ENCODE measurements around the gene FBXW10B. TPM values are rescaled to one million over a fixed set of nuclear protein-coding genes. Genes with fewer than 3 reads are reported as not detected.

FBXW10B gene
- polyA plus RNA-seq, 1 donor from 2014 or later, result 0.51 TPM

DNA sequence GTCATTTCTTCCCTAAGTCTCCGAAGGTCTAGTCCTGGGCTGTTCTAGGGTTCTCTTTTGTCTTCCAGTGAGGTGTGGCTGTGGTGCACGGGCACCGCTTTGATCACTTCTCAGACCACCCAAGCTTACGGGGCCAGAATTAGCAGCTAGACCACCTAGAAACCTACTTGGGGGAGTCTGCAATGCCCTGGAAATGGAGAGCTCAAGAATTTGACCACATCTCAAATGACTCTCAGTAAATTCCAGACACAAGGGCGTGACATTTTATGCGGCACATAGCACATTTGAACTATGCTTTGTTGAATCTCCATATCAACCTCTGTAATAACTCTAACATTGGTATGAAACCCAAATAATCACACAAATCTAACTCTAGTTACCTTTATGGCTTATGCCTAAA is 39.7 kb upstream of the FBXW10B start:
- Histone ChIP-seq H3K4me3 (ENCODE audit: low read length) (no peak overlapping the region), H2AFZ (ENCODE audit: low read depth, low read length) (no peak overlapping the region), H3K79me2 (replicated peaks; ENCODE audit: insufficient read depth, low read length) (no peaks in the 10 kb centered on the region), H3K9ac (ENCODE audit: low read length) (no peak overlapping the region), H3K36me3 (ENCODE audit: insufficient read depth, low read length) (no peaks in the 10 kb centered on the region), H3K4me2 (ENCODE audit: low read length) (no peak overlapping the region), H4K20me1 (ENCODE audit: insufficient read depth) (no peaks in the 10 kb centered on the region), H3K27ac (ENCODE audit: low read length) (no peak overlapping the region), H3F3A (ENCODE audit: insufficient read depth, low read length, poor library complexity, severe bottlenecking) (no peaks in the 10 kb centered on the region), H3K9me2 (ENCODE audit: insufficient read depth, low read length) (no peaks in the 10 kb centered on the region), H3K27me3 (ENCODE audit: insufficient read depth, low read depth, low read length) (no peaks in the 10 kb centered on the region), H3K9me3 (ENCODE audit: low read length) (no peaks in the 10 kb centered on the region)
- TF ChIP-seq, protein P1, sequence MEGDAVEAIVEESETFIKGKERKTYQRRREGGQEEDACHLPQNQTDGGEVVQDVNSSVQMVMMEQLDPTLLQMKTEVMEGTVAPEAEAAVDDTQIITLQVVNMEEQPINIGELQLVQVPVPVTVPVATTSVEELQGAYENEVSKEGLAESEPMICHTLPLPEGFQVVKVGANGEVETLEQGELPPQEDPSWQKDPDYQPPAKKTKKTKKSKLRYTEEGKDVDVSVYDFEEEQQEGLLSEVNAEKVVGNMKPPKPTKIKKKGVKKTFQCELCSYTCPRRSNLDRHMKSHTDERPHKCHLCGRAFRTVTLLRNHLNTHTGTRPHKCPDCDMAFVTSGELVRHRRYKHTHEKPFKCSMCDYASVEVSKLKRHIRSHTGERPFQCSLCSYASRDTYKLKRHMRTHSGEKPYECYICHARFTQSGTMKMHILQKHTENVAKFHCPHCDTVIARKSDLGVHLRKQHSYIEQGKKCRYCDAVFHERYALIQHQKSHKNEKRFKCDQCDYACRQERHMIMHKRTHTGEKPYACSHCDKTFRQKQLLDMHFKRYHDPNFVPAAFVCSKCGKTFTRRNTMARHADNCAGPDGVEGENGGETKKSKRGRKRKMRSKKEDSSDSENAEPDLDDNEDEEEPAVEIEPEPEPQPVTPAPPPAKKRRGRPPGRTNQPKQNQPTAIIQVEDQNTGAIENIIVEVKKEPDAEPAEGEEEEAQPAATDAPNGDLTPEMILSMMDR (IDR thresholded peaks at IDR 0.05; ENCODE audit: poor library complexity, severe bottlenecking), result no peak
- no peak for TF ChIP-seq SMC3 (conservative IDR thresholded peaks at IDR 0.05; ENCODE audit: poor library complexity)
- no peak for TF ChIP-seq EP300 (conservative IDR thresholded peaks at IDR 0.05; ENCODE audit: poor library complexity, severe bottlenecking)
- no peak for TF ChIP-seq MXI1 (conservative IDR thresholded peaks at IDR 0.05; ENCODE audit: poor library complexity, severe bottlenecking)
- no peak for TF ChIP-seq REST (IDR thresholded peaks at IDR 0.05; ENCODE audit: borderline replicate concordance)
- no peak for TF ChIP-seq POLR2AphosphoS5 (IDR thresholded peaks at IDR 0.05)
- TF ChIP-seq TAF1 (IDR thresholded peaks at IDR 0.05; ENCODE audit: low read depth), result no peak
- TF ChIP-seq EZH2 (IDR thresholded peaks at IDR 0.05; ENCODE audit: borderline replicate concordance, insufficient read depth, low read length, poor library complexity, severe bottlenecking), result no peak
- TF ChIP-seq RAD21 (conservative IDR thresholded peaks at IDR 0.05), result no peak

DNA sequence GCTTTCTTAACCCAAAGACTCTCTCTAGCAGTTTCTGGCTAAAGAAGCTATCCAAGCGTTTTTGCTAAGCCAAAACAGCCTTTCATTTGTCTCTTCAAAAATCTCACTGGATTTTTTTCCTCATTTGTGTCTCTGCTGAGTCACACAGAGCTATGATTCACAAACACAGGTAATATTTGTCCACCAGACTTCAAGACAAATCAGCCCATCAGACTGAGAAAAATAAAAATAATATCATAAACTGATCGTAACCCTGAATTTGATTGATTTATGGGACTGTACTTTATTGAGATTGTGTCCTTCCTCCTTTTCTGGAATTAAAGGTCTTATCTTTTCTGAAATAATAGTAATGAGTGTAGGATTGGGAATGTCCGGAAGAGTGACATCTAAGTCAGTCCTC is 38.8 kb upstream of the FBXW10B start:
- TF ChIP-seq, protein P1 (IDR thresholded peaks at IDR 0.05; ENCODE audit: poor library complexity, severe bottlenecking), result no peak
- no peak for TF ChIP-seq EZH2 (IDR thresholded peaks at IDR 0.05; ENCODE audit: borderline replicate concordance, insufficient read depth, low read length, poor library complexity, severe bottlenecking)
- TF ChIP-seq SMC3 (conservative IDR thresholded peaks at IDR 0.05; ENCODE audit: poor library complexity), result no peak
- Histone ChIP-seq H3K9me2 (ENCODE audit: insufficient read depth, low read length) (no peaks in the 10 kb centered on the region), H4K20me1 (ENCODE audit: insufficient read depth) (no peaks in the 10 kb centered on the region), H3K4me2 (ENCODE audit: low read length) (no peak overlapping the region), H3K9ac (ENCODE audit: low read length) (no peak overlapping the region), H3K79me2 (replicated peaks; ENCODE audit: insufficient read depth, low read length) (no peaks in the 10 kb centered on the region), H3K27me3 (ENCODE audit: insufficient read depth, low read depth, low read length) (no peaks in the 10 kb centered on the region), H3K27ac (ENCODE audit: low read length) (no peak overlapping the region), H3K36me3 (ENCODE audit: insufficient read depth, low read length) (no peaks in the 10 kb centered on the region), H3K4me3 (ENCODE audit: low read length) (no peak overlapping the region), H3F3A (ENCODE audit: insufficient read depth, low read length, poor library complexity, severe bottlenecking) (no peaks in the 10 kb centered on the region), H3K9me3 (ENCODE audit: low read length) (no peaks in the 10 kb centered on the region), H2AFZ (ENCODE audit: low read depth, low read length) (no peak overlapping the region)
